NOMO-1 treated with DMSO at 0.1 percent for 48 hours (cell line): ENCODE results near the gene IER2.

ENCODE experiments used
- DNase-seq: peaks from one replicate; lab custom pipeline; 2025; ENCODE audit not compliant: unreplicated experiment; lab: John Stamatoyannopoulos, UW

IER2 gene

DNA sequence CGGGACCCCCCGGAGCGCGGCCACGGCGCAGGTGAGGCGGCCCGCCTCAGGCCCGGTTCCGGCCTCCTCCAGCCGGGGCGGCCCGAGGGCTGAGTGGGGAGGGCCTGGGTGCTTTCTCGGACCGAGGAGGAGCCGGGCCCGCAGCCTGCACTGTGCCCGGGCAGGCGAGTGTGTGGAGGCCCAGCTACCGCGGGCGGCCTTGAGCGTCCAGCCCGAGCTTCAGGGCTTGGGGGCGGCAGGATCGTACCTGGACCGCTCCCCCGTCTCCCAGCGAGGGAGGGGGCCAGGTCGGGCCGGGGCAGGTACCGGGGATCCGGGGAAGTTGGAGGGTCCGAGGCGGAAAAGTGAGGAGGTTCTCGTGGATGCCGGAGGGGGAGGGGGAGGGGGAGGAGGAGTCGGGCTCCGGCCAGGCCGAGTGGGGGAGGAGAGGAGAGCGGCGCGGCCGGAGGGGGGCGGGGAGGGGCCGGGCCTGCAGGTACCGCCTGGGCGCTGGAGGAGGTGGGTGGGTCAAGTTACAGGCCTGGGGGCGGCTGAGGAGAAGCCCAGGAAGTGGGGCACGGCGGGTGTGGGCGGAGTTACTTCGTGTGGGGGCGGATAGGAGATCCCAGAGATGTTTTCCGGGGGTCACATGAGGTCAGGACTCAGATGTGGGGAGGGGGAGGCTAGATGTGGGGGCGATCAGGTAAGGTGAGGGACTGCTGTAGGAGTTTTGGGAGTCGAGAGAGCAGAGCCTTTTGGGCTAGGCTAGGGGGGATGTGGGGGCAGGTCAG lies 31.6 kb upstream of the IER2 start:
- no peak for DNase-seq

DNA sequence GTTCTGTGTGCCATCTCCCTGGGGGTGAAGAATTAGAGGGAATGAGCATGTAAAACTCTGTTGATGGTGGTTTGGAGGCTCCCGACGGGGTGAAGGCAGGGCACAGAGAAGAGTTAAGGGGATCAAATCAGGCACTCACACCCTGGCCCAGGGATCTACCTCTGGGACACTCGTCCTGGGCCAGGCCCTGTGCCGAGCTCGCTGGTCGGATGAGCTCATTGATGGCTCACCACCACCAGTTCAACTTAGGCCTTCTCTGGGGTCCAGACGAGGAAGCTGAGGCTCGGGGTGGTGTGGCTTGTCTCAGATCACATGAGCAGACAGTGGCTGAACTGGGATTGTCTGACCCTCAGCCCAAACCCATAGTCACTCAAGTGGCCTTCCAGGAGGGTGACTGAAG lies 30.6 kb upstream of the IER2 start:
- no peak for DNase-seq

DNA sequence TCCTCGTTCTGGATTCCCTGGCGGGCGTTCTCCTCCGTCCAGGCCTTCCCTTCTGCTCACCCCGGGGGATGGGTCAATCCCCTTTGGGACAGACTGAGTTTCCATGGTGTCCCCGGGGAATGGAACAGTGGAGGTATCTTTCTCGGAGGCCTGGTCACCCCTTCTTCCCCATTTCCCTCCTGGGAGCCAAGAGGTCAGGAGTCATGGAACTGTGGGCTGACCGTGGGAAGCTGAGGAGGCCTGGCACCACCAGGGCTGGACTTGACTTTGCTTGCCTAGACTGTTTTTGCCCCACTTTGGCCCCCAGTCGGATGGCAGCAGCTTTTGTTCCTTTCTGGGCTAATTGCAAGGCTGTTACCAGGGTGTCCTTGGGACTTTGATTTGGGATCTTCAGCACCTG lies 30.2 kb upstream of the IER2 start:
- no peak for DNase-seq

DNA sequence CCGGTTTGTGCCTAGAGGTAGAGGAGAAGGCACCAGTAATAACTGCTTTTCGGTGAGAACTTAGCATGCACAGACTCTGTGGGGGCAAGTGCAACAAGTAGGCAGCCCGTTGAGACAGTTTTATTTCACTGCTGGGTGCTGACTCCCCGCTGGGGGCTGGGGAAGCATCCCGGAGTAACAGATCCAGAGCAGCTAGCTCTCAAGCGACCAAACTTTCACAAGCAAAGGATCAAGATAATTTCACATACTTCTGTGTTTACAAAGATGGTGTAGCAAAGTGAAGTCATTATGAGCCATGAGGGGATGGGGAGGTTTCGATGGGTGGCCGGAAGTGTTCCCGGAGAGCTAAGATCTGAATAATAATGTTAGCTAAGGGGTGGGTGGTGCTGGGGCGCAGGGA lies 29.4 kb upstream of the IER2 start:
- no peak for DNase-seq

DNA sequence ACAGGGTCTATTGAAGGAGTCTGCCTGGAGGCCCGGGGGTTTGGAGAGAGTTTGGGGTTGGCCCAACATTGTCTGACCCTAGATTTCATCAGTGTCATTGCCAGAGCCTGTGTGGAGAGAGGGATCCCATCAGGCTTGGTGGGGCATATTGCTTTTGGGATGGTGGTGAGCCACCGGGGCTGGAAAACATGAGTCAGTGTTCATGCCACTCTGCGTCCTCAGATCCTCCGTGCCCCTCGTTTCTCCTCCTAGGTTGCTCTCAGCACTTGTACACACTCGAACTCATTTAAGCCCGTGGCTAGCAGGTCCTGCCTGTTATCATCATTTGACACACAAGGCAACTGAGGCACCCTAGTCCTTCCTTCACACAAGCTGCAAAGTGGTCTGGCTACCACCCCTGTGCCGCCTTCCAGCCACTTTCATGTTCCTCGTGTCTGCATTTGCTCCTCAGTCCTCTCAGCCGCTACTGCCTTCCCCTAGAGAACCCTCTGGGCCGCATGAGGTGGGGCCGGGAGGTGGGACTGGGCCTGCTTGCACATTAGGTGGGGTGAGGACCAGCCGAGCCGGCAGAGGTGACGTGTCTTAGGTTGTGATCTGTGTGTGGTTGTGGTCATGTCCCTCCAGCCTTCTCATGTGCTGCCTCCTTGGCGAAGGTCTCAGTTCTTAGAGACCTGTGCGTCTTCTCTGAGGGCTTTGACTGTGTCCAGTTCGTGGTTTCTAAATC lies 28.5 kb upstream of the IER2 start:
- DNase-seq: no peak

DNA sequence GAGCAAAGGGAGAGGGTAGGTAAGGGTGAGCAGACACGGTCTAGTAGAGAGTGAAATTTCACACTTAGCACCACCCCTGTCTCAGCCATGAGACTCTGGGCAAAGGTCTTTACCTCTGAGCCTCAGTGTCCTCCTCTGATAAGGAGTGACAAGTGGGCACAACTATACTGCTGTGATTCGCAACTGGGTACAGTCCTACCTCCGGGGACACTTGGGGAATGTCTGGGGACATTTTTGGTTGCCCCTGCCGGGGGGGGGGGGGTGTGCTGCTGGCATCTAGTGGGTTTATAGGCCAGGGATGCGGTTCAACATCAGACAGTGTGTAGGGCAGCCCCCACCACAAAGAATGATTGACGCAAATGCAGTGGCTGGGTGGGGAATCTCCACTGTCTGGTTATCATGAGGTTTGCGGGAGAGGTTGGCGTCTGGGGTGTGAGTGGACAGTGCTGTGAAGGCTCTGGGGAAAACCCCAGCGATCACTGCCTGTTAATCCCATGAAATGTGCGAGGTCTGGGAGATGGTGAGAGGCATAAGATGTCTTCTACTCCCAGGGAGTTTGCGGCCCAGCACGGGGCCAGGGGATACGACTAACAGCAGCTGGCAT lies 27.8 kb upstream of the IER2 start:
- DNase-seq: no peak

DNA sequence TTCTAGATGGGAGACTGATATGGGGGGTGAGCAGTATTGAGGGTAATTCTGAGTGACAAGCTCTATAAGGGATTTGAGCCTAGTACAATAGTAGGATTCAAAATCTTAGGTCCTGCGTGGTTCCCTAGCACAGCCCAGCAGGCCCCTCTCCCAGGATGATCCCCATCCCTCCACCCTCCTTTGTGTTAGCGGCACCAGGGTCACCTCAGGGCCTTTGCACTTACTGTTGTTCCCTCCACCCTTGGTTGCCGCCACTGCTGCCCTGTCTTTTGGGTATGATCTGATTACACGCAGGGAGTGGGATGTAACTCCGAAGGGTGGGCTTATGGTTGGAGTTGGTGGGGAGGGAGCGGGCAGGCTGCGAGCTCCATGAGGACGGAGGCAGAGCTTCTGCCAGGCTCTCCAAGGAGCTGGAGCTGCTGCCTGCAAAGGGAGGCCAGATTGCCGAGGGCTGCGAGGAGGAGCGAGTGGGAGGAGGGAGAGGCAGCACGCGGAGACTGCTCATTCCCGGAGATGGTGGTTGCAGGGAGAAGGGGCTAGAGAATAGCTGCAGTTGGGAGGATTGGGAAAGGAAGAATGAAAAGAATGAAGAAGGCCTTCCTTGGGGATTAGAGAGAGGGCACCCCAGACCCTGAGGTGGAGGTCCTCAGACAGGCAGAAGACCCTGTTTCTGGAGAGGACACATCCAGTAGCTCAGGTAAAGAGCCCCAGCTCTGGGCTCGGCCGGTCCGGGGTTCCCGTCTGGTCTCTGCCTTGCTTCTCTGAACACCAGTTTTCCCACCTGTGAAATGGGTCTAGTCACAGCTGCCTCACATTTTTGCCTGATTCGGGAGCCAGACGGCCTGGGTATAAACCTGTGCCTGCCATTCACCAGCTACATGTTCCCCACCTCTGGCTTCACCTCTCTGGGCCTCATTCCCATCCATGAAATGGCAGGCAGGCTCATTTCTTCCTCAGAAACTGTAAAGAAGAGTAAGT lies 26.9 kb upstream of the IER2 start:
- no peak for DNase-seq

DNA sequence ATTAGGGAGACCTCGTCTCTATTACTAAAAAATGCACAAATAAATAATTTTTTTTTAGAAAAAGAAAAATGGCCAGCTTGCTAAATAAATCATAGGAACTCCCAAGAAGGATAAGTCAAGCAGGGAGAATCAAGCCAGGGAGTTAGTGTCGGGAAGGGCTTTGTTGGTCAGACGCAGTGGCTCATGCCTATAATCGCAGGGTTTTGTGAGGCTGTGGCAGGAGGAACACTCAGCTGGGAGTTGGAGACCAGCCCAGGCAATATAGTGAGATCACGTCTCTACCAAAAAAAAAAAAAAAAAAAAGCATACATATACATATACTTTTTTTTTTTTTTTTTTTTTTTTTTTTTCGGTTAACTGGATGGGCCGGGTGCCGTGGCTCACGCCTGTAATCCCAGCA lies 23.2 kb upstream of the IER2 start:
- no peak for DNase-seq

DNA sequence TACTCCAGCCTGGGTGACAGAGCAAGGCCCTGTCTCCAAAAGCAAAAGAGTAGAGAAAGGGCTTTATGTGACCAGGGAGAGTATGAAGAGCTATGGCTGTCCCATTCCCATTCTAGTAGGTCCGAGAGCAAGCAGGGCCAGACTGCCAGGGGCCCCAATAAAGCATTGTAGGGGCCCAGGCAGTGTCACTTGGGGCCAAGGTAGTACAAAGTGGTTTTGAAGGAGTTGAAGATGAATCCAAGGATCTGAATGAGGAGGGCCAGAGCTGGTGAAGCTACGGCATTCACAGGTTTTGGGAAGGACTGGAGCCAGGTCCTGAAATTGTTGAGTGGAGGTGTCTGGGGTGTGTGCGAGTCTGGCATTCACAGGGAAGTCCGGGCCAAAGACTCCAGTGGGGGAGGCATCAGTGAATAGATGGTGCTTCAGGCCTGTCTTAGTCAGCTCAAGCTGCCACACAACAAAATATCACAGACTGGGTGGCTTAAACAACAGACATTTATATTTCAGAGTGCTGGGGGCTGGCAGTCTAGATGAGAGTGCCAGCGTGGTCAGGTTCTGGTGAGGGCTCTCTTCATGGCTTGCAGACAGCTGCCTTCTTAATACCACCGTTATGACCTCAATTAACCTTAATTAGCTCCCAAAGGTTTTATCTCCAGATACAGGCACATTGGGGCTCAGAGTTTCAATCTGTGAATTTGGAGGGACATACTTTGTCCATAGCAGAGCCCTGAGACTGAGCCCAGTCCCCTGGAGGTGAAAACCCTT lies 22.2 kb upstream of the IER2 start:
- DNase-seq: no peak

DNA sequence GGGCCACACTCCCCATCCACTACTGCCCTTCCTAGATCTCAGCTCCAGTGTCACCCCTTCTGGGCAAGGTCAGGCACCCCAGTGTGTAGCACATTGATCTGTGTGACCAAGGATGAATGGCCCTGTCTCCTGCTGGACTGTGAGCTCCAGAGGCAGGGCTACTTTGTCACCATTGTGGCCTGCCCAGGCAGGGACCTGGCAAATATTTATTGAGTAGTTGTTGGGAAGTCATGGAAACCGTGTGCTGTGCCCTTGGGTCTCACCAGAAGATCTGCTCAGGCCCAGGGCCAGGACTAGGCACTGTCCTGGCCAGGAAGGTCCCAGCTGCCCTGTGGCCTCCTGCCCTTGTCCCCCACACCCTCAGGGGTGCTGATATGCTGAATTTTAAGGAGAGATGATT lies 21.6 kb upstream of the IER2 start:
- no peak for DNase-seq

DNA sequence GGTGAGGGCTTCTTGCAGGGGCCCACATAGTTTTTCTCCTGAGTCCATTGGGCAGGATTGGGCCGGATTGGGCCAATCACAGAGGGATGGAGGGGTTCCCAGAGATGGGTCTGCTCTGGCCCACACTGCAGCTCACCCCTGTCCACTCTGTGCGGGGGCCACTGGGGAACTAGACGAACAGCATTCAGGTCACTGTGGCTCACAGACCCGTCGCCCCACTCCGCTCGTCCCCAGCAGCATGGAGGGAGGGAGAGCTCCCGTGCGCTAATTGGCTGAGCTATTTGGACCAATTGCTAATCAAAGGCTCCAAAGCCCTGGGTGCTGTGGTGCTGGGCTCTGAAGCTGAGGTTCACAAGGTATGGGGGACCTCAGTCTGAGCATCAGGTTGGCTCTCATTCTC lies 20.8 kb upstream of the IER2 start:
- DNase-seq: no peak

DNA sequence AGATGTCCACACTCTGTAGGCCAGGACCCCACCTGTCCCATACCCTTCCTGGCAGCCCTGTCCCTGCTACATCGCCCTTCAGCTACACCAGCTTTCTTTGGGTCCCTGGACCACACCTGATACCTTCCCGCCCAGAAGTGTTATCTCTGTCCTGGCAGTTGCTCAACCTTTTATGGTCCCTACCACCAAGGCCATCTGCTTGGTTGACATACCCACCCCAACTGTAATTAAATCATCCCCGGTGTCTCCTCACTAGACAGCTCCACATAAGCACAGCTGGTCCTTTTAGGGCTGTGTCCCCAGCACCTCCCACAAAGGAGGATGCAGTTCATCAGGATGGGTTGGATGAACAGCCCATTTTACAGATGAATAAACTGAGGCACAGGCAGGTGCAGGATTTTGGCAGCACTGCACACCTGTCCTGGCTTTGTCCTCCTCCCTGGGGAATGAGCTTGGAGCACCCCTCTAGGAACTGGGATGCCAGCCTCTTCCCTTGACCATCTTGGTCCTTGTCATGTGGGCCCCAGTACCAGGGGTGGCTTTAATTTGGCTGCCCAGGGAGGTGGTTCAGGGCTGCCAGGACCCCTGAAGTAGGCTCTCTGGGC lies 19.2 kb upstream of the IER2 start:
- DNase-seq: no peak

DNA sequence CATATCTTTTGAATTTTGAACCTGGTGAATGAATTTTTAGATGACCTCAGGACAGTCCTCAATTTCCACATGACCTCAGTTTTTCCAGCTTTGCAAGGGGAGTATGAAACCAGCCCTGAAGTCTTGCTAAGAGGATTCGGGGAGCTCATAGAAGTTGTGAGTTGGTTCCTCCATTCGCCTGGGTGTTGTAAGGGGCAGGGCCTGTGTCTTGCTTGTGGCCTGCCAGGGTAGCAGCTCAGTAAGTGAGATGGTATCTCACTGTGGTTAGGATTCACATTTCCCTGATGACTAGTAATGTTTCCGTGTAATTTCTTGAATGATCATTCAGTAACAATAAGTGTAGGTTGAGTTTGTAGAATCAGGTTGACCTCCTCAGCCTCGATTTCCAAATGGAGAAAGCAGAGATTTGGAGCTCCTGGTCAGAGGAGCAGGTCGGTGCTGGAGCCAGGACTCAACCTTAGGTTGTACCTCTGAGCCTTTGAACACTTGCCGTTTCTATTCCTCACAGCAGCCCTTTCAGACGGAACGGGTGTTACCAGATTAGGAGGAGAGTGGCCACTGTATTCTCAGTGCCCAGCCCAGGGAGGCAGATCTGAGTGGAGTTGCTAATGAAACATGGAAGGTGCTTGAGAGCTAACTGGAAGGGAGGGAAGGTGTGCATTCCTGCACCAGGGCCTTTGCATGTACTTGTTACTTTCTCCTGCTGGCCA lies 17.6 kb upstream of the IER2 start:
- DNase-seq: no peak

DNA sequence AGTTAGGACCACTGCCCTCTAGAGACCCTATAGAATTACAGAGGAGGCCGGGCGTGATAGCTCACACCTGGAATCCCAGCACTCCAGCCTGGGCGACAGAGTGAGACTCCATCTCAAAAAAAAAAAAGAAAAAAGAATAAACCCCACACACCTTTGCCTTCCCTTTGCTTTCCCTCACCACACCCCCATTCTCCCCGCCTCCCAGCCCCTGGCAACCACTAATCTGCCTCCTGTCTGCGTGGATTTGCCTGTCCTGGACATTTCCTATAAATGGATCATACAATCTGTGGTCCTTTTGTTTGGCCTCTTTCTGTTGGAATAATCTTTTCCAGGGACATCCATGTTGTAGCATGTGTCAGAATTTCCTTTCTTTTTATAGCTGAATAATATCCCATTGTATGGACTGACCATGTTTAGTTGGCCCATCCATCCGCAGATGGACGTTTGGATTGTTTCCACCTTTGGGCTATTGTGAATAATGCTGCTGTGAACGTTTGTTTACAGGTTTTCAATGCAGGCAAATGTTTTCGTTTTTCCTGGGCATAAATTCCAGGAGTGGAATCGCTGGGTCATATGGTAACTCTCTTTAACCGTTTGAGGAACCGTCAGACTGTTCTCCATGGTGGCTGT lies 16.9 kb upstream of the IER2 start:
- no peak for DNase-seq

DNA sequence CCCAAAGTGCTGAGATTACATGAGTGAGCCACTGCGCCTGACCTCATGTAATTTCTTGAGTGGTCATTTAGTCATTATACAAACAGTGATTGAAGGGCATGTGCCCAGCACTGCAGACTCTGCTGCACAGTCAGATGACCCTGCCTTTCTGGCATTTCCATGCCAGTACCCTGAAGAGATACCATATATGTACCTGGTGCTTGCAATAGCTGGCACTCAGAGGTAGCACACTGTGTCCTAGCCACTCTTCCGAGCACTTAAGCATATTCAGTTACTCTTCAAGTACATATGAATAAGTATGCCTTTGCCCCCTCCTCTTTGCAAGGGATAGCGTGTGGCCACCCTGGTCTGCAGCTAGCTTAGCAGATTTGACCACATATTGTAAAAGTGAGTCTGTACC lies 15.6 kb upstream of the IER2 start:
- DNase-seq: no peak

DNA sequence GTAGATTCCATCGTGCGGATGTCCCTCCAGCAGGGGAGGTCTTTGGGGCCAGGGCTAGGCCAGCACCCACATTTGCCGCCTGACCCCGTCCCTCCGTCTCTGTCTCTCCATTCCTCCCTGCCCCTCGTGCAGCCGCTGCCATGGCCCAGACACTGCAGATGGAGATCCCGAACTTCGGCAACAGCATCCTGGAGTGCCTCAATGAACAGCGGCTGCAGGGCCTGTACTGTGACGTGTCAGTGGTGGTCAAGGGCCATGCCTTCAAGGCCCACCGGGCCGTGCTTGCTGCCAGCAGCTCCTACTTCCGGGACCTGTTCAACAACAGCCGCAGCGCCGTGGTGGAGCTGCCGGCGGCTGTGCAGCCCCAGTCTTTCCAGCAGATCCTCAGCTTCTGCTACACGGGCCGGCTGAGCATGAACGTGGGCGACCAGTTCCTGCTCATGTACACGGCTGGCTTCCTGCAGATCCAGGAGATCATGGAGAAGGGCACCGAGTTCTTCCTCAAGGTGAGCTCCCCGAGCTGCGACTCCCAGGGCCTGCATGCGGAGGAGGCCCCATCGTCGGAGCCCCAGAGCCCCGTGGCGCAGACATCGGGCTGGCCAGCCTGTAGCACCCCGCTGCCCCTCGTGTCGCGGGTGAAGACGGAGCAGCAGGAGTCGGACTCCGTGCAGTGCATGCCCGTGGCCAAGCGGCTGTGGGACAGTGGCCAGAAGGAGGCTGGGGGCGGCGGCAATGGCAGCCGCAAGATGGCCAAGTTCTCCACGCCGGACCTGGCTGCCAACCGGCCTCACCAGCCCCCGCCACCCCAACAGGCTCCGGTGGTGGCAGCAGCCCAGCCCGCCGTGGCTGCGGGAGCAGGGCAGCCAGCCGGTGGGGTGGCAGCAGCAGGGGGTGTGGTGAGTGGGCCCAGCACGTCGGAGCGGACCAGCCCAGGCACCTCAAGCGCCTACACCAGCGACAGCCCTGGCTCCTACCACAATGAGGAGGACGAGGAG lies 14.8 kb upstream of the IER2 start:
- DNase-seq: no peak

DNA sequence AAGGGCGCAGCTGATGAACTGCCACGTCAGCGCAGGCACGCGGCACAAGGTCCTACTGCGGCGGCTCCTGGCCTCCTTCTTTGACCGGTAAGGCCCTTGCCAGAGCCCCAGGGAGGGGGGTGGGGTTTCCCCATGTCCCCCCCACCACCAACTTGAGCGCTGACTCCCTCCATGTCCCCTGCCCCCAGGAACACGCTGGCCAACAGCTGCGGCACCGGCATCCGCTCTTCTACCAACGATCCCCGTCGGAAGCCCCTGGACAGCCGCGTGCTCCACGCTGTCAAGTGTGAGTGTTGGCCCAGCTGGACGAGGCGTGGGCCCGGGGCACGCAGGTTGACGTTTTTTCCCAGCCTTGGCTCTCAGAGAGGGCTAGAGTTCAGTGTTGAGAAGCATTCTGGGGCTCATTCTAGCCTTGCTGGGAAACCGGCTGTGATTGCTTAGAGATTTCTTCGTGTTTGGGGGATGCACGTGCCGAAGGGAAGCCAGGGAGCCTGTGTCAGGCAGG lies 12.9 kb upstream of the IER2 start:
- no peak for DNase-seq
